ENCODE data around the gene DAPL1. TPM values are rescaled to one million over a fixed set of nuclear protein-coding genes. Genes with fewer than 3 reads are reported as not detected.

Gene DAPL1
- total RNA-seq, 4 donors from 2014 or later, result 2.6 TPM; not detected in 3

DNA sequence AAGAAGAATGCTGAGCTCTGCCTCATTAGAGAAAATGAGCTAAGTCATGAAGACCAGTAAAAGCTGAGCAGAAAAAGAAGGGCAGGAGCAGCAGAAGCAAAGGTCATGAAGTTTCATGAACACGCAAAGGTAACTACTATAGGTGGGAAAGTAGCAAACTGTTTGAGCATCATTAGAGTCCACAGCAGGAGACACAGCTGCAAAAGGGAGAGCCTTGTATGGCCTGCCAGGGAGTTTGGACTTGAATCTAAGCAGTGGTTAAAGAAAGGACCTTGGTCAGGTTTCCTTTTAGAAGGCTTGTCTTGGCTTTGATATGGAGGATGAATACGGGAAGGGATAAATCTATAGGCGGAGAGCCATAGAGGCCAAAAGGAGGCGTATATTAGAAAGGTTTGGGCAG is 34.0 kb downstream of the DAPL1 start:
- Histone ChIP-seq H3K4me3 (no peak overlapping the region), H3K4me1 (peaks cover 0 to 16% (median 0%) of the 10 kb centered on the region in 4 donors), H3K36me3 (no peaks in the 10 kb centered on the region), H3K27ac (no peak overlapping the region), H3K9me3 (no peaks in the 10 kb centered on the region), H3K27me3 (no peaks in the 10 kb centered on the region)
- WGBS, 2 donors, result 83% methylated on average over 4 of the region's 4 CpGs
- no peak for DNase-seq (ENCODE audit: low spot score in 2 of 2)
- TF ChIP-seq EP300 (IDR thresholded peaks at IDR 0.05) (no peak), POLR2A (IDR thresholded peaks at IDR 0.05) (no peak)
- TF ChIP-seq, protein P1, sequence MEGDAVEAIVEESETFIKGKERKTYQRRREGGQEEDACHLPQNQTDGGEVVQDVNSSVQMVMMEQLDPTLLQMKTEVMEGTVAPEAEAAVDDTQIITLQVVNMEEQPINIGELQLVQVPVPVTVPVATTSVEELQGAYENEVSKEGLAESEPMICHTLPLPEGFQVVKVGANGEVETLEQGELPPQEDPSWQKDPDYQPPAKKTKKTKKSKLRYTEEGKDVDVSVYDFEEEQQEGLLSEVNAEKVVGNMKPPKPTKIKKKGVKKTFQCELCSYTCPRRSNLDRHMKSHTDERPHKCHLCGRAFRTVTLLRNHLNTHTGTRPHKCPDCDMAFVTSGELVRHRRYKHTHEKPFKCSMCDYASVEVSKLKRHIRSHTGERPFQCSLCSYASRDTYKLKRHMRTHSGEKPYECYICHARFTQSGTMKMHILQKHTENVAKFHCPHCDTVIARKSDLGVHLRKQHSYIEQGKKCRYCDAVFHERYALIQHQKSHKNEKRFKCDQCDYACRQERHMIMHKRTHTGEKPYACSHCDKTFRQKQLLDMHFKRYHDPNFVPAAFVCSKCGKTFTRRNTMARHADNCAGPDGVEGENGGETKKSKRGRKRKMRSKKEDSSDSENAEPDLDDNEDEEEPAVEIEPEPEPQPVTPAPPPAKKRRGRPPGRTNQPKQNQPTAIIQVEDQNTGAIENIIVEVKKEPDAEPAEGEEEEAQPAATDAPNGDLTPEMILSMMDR (IDR thresholded peaks at IDR 0.05), result no peak

DNA sequence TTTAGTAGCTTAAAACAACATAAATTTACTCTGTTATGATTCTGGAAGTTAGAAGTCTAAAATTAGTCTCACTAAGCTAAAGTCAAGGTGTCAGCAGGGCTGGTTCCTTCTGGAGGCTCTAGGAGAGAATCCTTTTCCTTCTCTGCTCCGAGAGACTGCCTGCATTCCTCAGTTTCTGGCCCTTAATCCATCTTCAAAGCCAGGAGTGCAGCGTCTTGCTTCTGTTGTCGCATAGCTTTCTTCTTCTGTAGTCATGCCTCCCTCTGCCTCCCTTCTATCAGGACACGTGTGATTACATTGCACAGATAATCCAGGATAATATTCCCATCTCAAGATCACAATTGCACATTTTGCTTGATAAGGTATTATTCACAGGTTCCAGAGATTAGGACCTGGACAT is 35.1 kb downstream of the DAPL1 start:
- Histone ChIP-seq H3K36me3 (no peaks in the 10 kb centered on the region), H3K9me3 (no peaks in the 10 kb centered on the region), H3K4me1 (peaks cover 0 to 16% (median 0%) of the 10 kb centered on the region in 4 donors), H3K4me3 (no peak overlapping the region), H3K27ac (no peak overlapping the region), H3K27me3 (no peaks in the 10 kb centered on the region)
- 78 to 80% methylated on average over 4 of the region's 4 CpGs for WGBS, 2 donors
- no peak for TF ChIP-seq POLR2A (IDR thresholded peaks at IDR 0.05)
- TF ChIP-seq, protein P1 (IDR thresholded peaks at IDR 0.05), result no peak
- no peak for TF ChIP-seq EP300 (IDR thresholded peaks at IDR 0.05)
- DNase-seq (ENCODE audit: low spot score in 2 of 2), result no peak

DNA sequence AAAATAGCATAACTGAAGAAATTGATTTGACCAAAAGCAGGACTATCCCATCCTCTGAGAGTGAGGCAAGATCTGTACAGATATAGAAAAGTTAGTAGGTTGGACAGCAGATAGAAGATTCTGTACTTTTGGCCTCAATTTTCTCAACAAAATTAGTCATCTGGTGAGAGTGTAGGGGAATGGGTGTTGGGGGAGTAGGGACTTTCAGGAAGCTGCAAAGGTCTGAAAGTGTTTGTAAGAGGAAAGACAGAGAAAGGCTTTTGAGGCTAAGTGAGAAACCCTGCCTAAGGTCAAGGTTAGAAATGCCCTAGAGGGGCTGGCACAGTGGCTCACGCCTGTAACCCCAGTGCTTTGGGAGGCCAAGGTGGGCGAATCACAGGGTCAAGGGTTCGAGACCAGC is 40.3 kb downstream of the DAPL1 start:
- no peak for DNase-seq (ENCODE audit: low spot score in 2 of 2)
- Histone ChIP-seq H3K27ac (no peak overlapping the region), H3K4me1 (no peaks in the 10 kb centered on the region), H3K36me3 (no peaks in the 10 kb centered on the region), H3K27me3 (no peaks in the 10 kb centered on the region), H3K4me3 (no peak overlapping the region), H3K9me3 (no peaks in the 10 kb centered on the region)
- TF ChIP-seq, protein P1 (IDR thresholded peaks at IDR 0.05), result no peak
- TF ChIP-seq EP300 (IDR thresholded peaks at IDR 0.05) (no peak), POLR2A (IDR thresholded peaks at IDR 0.05) (no peak)
- WGBS, 2 donors, result 81 to 93% methylated on average over 3 of the region's 3 CpGs

DNA sequence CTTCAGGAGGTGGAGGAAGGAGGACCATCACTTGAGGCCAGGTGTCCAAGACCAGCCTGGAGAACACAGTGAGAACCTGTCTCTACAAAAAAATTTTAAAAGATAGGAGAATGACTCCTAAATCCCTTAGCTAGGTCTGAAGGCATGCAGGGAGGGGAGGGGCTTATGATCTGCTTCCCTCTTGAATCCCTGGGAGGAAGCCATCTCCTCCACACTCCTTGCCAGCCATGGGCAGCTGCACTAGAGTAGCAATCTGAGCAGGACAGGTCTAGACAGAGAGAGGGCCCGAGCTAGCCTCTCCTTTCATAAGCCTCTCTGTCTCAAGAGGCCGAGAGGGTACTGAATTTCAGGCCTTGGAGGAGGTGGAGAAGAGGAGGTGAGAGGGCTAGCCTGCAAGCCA is 42.5 kb downstream of the DAPL1 start:
- TF ChIP-seq POLR2A (IDR thresholded peaks at IDR 0.05), result no peak
- no peak for TF ChIP-seq EP300 (IDR thresholded peaks at IDR 0.05)

DNA sequence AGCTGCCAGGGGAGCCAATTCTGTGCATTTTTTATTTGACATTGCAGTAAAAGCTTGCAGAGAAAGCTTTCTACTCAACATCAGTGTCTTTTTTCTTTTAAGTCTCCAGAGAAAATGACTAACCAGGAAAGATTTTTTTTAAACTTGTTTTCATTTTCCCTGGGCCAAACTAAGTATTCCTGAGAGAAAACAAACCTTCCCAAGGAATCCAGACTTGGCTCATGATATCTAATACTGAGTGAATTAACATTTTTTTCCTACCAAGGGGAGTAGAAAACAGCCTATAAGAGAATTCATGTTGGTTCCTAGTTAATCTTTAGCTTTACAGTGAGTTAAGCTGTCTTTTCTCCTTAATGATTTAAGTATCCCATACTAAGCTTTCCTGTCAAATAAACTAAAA is 46.7 kb downstream of the DAPL1 start:
- TF ChIP-seq, protein P1 (IDR thresholded peaks at IDR 0.05), result no peak
- no peak for TF ChIP-seq EP300 (IDR thresholded peaks at IDR 0.05)
- TF ChIP-seq POLR2A (IDR thresholded peaks at IDR 0.05), result no peak
- peaks cover 0 to 28% (median 0%) of the 10 kb centered on the region in 4 donors for H3K4me1 ChIP-seq
- no peak for DNase-seq (ENCODE audit: low spot score in 2 of 2)
- peak overlapping the region in 1 of 4 donors; percentile 62 for H3K27ac ChIP-seq
- H3K36me3 ChIP-seq, result no peaks in the 10 kb centered on the region
- H3K9me3 ChIP-seq, result no peaks in the 10 kb centered on the region
- no peaks in the 10 kb centered on the region for H3K27me3 ChIP-seq
- no peak overlapping the region for H3K4me3 ChIP-seq

More for the DNA sequence above, 42.5 kb downstream of the DAPL1 start:
- H3K27ac ChIP-seq, result no peak overlapping the region
- WGBS, 2 donors, result 79 to 86% methylated on average over 2 of the region's 2 CpGs
- DNase-seq (ENCODE audit: low spot score in 2 of 2), result no peak
- no peaks in the 10 kb centered on the region for H3K27me3 ChIP-seq
- H3K9me3 ChIP-seq, result no peaks in the 10 kb centered on the region
- peaks cover 0 to 13% (median 0%) of the 10 kb centered on the region in 4 donors for H3K4me1 ChIP-seq
- no peaks in the 10 kb centered on the region for H3K36me3 ChIP-seq
- H3K4me3 ChIP-seq, result no peak overlapping the region

DNA sequence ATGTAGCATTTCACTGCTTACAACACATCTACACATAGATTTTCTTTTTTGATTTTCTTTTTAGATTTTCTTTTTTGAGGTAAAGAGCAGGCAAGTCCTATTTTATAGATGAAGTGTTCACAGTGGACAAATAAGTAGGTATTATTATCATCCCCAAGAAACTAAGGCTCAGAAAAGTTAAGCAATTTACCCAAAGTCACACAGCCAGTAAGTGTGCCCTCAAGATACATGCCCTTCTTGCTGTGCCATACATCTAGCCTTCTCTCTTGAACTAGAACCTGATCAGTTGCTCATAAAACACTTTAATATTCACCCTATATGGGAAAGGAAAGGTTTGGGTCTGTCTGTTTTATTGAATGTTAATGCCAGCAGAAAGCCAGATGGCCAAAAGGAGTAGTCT is 50.3 kb downstream of the DAPL1 start:
- TF ChIP-seq POLR2A (IDR thresholded peaks at IDR 0.05), result no peak
- no peak for TF ChIP-seq EP300 (IDR thresholded peaks at IDR 0.05)
- TF ChIP-seq, protein P1 (IDR thresholded peaks at IDR 0.05), result no peak
- Histone ChIP-seq H3K36me3 (no peaks in the 10 kb centered on the region), H3K27ac (no peak overlapping the region), H3K4me3 (no peak overlapping the region), H3K4me1 (peaks cover 0 to 28% (median 0%) of the 10 kb centered on the region in 4 donors), H3K9me3 (no peaks in the 10 kb centered on the region), H3K27me3 (no peaks in the 10 kb centered on the region)
- DNase-seq (ENCODE audit: low spot score in 2 of 2), result no peak
